A673 (cell line): ENCODE data around the gene PRIMA1. TPM values are rescaled to one million over a fixed set of nuclear protein-coding genes. Genes with fewer than 3 reads are reported as not detected.

Experiments used
- BruUV-seq: library from RNA; stranded (reverse); fragments of 400-500 nt; replicated peaks from 2 replicates; lab custom pipeline; 2021; lab: Mats Ljungman, UMichigan
- CTCF ChIA-PET: fragments of 300-600 bp; sonication (Branson Sonifier 250); formaldehyde crosslinking; loops from one replicate; lab custom pipeline; 2022; ENCODE audit warnings: antibody characterized with exemption; lab: Charles Lee
- POLR2A ChIA-PET: fragments of 300-600 bp; sonication (Branson Sonifier 250); formaldehyde crosslinking; loops from one replicate; lab custom pipeline; 2022; ENCODE audit warnings: antibody characterized with exemption; ENCODE audit not compliant: low non-redundant PET; lab: Charles Lee
- DNase-seq: peaks from one replicate; pipeline ENCODE4 v3.0.0-alpha.2; 2015; ENCODE audit warnings: low spot score
- H3K27ac ChIP-seq: fragments of 200-600 bp; sonication (generic); 2 replicates; pipeline ENCODE4 v1.5.1; 2016; ENCODE audit warnings: mixed run types, low read depth, mild to moderate bottlenecking, mixed read lengths, antibody characterized with exemption, low read length; ENCODE audit not compliant: poor library complexity, severe bottlenecking
- H3K27me3 ChIP-seq: fragments of 200-600 bp; sonication (generic); replicated peaks from 2 replicates; pipeline ENCODE4 v1.6.1; 2017; ENCODE audit warnings: mixed run types, low read depth, mild to moderate bottlenecking, mixed read lengths, antibody characterized with exemption, low read length; ENCODE audit not compliant: insufficient read depth, poor library complexity
- H3K36me3 ChIP-seq: fragments of 200-600 bp; sonication (generic); 2 replicates; pipeline ENCODE4 v1.6.1; 2016; ENCODE audit warnings: mixed run types, mild to moderate bottlenecking, mixed read lengths, antibody characterized with exemption, low read length; ENCODE audit not compliant: insufficient read depth, poor library complexity, severe bottlenecking
- H3K4me1 ChIP-seq: fragments of 200-600 bp; sonication (generic); 2 replicates; pipeline ENCODE4 v1.6.1; 2017; ENCODE audit warnings: mixed run types, mild to moderate bottlenecking, mixed read lengths, antibody characterized with exemption, low read length; ENCODE audit not compliant: insufficient read depth, poor library complexity, severe bottlenecking
- H3K4me3 ChIP-seq: fragments of 200-600 bp; sonication (generic); 2 replicates; pipeline ENCODE4 v1.5.1; 2016; ENCODE audit warnings: low read depth, mixed run types, mild to moderate bottlenecking, mixed read lengths, low read length; ENCODE audit not compliant: poor library complexity, severe bottlenecking
- H3K9me3 ChIP-seq: fragments of 200-600 bp; sonication (generic); 2 replicates; pipeline ENCODE4 v1.6.1; 2016; ENCODE audit warnings: mixed run types, low read depth, mild to moderate bottlenecking, mixed read lengths, antibody characterized with exemption, low read length; ENCODE audit not compliant: poor library complexity, severe bottlenecking
- CTCF ChIP-seq: fragments of 300-800, 200-600 bp; sonication (generic); conservative IDR thresholded peaks from 2 replicates; pipeline ENCODE4 v1.5.1; 2017; ENCODE audit warnings: low read depth, mild to moderate bottlenecking, antibody characterized with exemption, low read length, moderate library complexity, mixed read lengths
- EZH2 ChIP-seq: fragments of 200-600 bp; sonication (generic); IDR thresholded peaks from 2 replicates; pipeline ENCODE4 v1.6.1; 2017; ENCODE audit warnings: borderline replicate concordance, low read depth, mild to moderate bottlenecking, mixed read lengths, antibody characterized with exemption, low read length; ENCODE audit not compliant: poor library complexity, severe bottlenecking
- intact Hi-C: fragments of 100-400 bp; cut with micrococcal nuclease; formaldehyde crosslinking; loops from one replicate; pipeline ENCODE4 v1.10.0; 2022; ENCODE audit not compliant: unreplicated experiment
- total RNA-seq: library from RNA; stranded (reverse); gene quantifications from 2 replicates; pipeline ENCODE4 v1.2.3, GENCODE V29; 2021

Gene PRIMA1
- total RNA-seq, 1 experiment from 2014 or later: 0.09 TPM

GRCh38 chr14:93744876-93745275 is 43.4 kb downstream of the PRIMA1 start:
- CTCF ChIA-PET: no interaction called here
- TF ChIP-seq CTCF (no peak), EZH2 (no peak)
- BruUV-seq: no TSS peak
- Histone ChIP-seq H3K4me1 (no peaks in the 10 kb centered on the region), H3K4me3 (no peak overlapping the region), H3K27ac (no peak overlapping the region), H3K27me3 (peaks cover 7% of the 10 kb centered on the region), H3K36me3 (no peaks in the 10 kb centered on the region), H3K9me3 (no peaks in the 10 kb centered on the region)
- intact Hi-C loops: no loop called here
- POLR2A ChIA-PET: no interaction called here
- no peak for DNase-seq

DNA sequence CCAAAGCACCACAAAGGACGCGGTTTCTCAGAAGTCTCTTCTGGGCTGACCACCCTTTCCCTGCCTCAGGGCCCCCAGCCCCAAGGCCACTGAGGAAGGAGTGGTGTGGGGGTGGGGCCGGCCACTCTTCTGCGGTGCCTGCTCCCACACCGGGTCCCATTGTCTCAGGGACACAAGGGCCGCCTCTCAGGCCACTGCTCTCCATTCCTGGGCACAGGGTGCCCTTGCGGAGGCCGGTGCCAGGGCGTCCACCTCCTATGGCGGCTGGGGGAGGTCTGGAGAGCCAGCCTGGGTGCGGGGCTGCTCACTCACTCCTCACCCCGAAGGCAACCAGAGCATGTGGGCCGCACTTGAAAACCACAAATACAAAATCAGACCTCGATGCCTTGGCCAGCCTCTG is 44.1 kb downstream of the PRIMA1 start:
- intact Hi-C loops: no loop called here

GRCh38 chr14:93743270-93744060 is 44.8 kb downstream of the PRIMA1 start:
- no peak overlapping the region for H3K4me3 ChIP-seq
- DNase-seq: no peak
- no peaks in the 10 kb centered on the region for H3K36me3 ChIP-seq
- no peaks in the 10 kb centered on the region for H3K4me1 ChIP-seq
- H3K27me3 ChIP-seq: peaks cover 7% of the 10 kb centered on the region
- no peak overlapping the region for H3K27ac ChIP-seq
- no TSS peak for BruUV-seq
- ChIA-PET CTCF (no interaction called here), POLR2A (no interaction called here)
- H3K9me3 ChIP-seq: no peaks in the 10 kb centered on the region
- intact Hi-C loops: no loop called here
- no peak for TF ChIP-seq EZH2
- no peak for TF ChIP-seq CTCF

More for the DNA sequence above, 44.1 kb downstream of the PRIMA1 start:
- ChIA-PET POLR2A (no interaction called here), CTCF (no interaction called here)
- DNase-seq: no peak
- H3K27ac ChIP-seq: no peak overlapping the region
- H3K36me3 ChIP-seq: no peaks in the 10 kb centered on the region
- H3K9me3 ChIP-seq: no peaks in the 10 kb centered on the region
- peaks cover 7% of the 10 kb centered on the region for H3K27me3 ChIP-seq
- no peaks in the 10 kb centered on the region for H3K4me1 ChIP-seq
- no peak for TF ChIP-seq CTCF
- TF ChIP-seq EZH2: no peak
- no peak overlapping the region for H3K4me3 ChIP-seq
- no TSS peak for BruUV-seq
